Measurements from ENCODE around the gene ITIH1. TPM values are rescaled to one million over a fixed set of nuclear protein-coding genes. Genes with fewer than 3 reads are reported as not detected.

Gene ITIH1
- total and polyA plus RNA-seq, 2 of the 4 experiments (the other 2 are of a cell fraction): not detected

- Histone ChIP-seq H2AFZ (replicated peaks; ENCODE audit: low read length, poor library complexity) (no peak overlapping the region), H3K9ac (ENCODE audit: low read depth, low read length) (no peak overlapping the region), H2BK20ac (ENCODE audit: low read depth, low read length) (no peak overlapping the region), H3K79me1 (ENCODE audit: low read depth in 1 of 2, low read length in 2 of 2) (no peaks in the 10 kb centered on the region), H3K4me1 (ENCODE audit: control insufficient read depth, insufficient read depth, low read length) (no peaks in the 10 kb centered on the region), H3K27ac (ENCODE audit: insufficient read depth, low read length) (no peak overlapping the region), H4K20me1 (ENCODE audit: insufficient read depth, low read length) (no peaks in the 10 kb centered on the region), H3K18ac (ENCODE audit: low read depth, low read length) (no peak overlapping the region), H3K23ac (ENCODE audit: low read depth, low read length) (no peak overlapping the region), H4K91ac (ENCODE audit: insufficient read depth, low read depth, low read length) (no peak overlapping the region), H2AK5ac (ENCODE audit: low read depth, low read length) (no peak overlapping the region), H4K8ac (ENCODE audit: low read depth in 2 of 2, low read length in 2 of 2) (no peak overlapping the region), H3K56ac (ENCODE audit: extremely low read depth, insufficient read depth, low read length) (no peak overlapping the region), H3K4ac (ENCODE audit: low read depth, low read length) (no peak overlapping the region), H3K4me3 (ENCODE audit: insufficient read depth, low read depth, low read length) (no peak overlapping the region), H3K9me3 (ENCODE audit: control insufficient read depth, insufficient read depth, low read length) (no peaks in the 10 kb centered on the region), H2AK9ac (replicated peaks; ENCODE audit: low read depth, low read length, poor library complexity) (no peak overlapping the region), H3K4me2 (ENCODE audit: low read depth, low read length) (no peak overlapping the region), H3K27me3 (ENCODE audit: control insufficient read depth, insufficient read depth, low read length) (peaks cover 47% of the 10 kb centered on the region; the same call in 1 of the 2 replicates), H2BK5ac (ENCODE audit: low read depth, low read length, poor library complexity, severe bottlenecking) (no peak overlapping the region), H3K36me3 (ENCODE audit: control insufficient read depth, insufficient read depth, low read length) (no peaks in the 10 kb centered on the region), H2BK15ac (ENCODE audit: low read depth, low read length) (no peak overlapping the region), H3K14ac (replicated peaks; ENCODE audit: low read depth, low read length) (no peak overlapping the region), H4K5ac (ENCODE audit: low read depth, low read length) (no peak overlapping the region), H3K9me1 (ENCODE audit: insufficient read depth, low read length) (0 out of 2 replicates have a peak, but pooled peaks cover 4% of the 10 kb centered on the region), H2BK120ac (ENCODE audit: low read depth, low read length) (no peak overlapping the region)
- dilution Hi-C loops (cut with HindIII; ENCODE audit: low sequenced_read_pairs, unreplicated experiment) (no loop called here), intact Hi-C loops (cut with micrococcal nuclease) (no loop called here), in situ Hi-C loops (cut with MboI; ENCODE audit: low sequenced_read_pairs) (no loop called here)
- ChIA-PET POLR2A (ENCODE audit: unreplicated experiment) (no interaction called here), CTCF (interaction anchor here (0.6 kb wide), 1 partner anchor 114 kb away, joined by 3 read pairs; no protein-coding TSS in a partner anchor)
- DNase-seq (no peak), ATAC-seq (ENCODE audit: low read depth) (no peak)
- TF ChIP-seq RFX5 (IDR thresholded peaks at IDR 0.05; ENCODE audit: low read depth, low read length) (no peak), NFE2L2 (IDR thresholded peaks at IDR 0.05; ENCODE audit: low read depth, low read length) (no peak), SMC3 (IDR thresholded peaks at IDR 0.05; ENCODE audit: low read depth, low read length) (no peak), MXI1 (IDR thresholded peaks at IDR 0.05; ENCODE audit: borderline replicate concordance, low read depth, low read length) (no peak), POLR2A (IDR thresholded peaks at IDR 0.05; ENCODE audit: low read depth, low read length) (no peak), CTCF (conservative IDR thresholded peaks at IDR 0.05; ENCODE audit: low read depth, low read length) (no peak), CEBPB (IDR thresholded peaks at IDR 0.05; ENCODE audit: low read depth, low read length) (no peak), MAFK (IDR thresholded peaks at IDR 0.05; ENCODE audit: low read depth, low read length) (no peak), MAZ (IDR thresholded peaks at IDR 0.05; ENCODE audit: borderline replicate concordance, low read depth, low read length) (no peak), BHLHE40 (IDR thresholded peaks at IDR 0.05; ENCODE audit: low read depth, low read length) (no peak), ELK1 (IDR thresholded peaks at IDR 0.05; ENCODE audit: borderline replicate concordance, low read depth, low read length) (no peak)
- BruUV-seq (replicated peaks): no TSS peak
- 93% methylated on average over 3 of the region's 11 CpGs; no CpG with 5 or more reads in 1 of the 2 experiments for WGBS, 2 experiments (ENCODE audit: extremely low coverage in 2 of 2, insufficient read length in 1 of 2)
These were observed 1.8 kb downstream of the ITIH1 start for GRCh38 chr3:52779011-52779836.

Measured in IMR-90 (cell line).